Neutrophil (primary cell): Measurements from ENCODE around the gene FLT1.

Source experiments
- H3K27ac ChIP-seq: fragments of 200-600 bp; sonication (generic); 2 replicates; pipeline ENCODE4 v1.5.1; 2016; ENCODE audit warnings: mild to moderate bottlenecking, moderate library complexity
- H3K27me3 ChIP-seq: fragments of 200-600 bp; sonication (generic); 2 replicates; pipeline ENCODE4 v1.6.0; 2016; ENCODE audit warnings: mild to moderate bottlenecking
- H3K36me3 ChIP-seq: fragments of 200-600 bp; sonication (generic); 2 replicates; pipeline ENCODE4 v1.5.1; 2017
- H3K4me1 ChIP-seq, 2 experiments: fragments of 200-600 bp in 1 of 2; sonication (generic) in 1 of 2; 1 replicate in 1 of 2; 2 replicates in 1 of 2; pipeline versions ENCODE4 v1.5.1 to v1.6.1; 2013 to 2016; ENCODE audit warnings: low read depth in 1 of 2, low read length in 1 of 2, mild to moderate bottlenecking in 1 of 2, moderate library complexity in 1 of 2; ENCODE audit not compliant: control insufficient read depth in 1 of 2, insufficient read depth in 1 of 2
- H3K4me3 ChIP-seq, 2 experiments: fragments of 200-600 bp in 1 of 2; sonication (generic) in 1 of 2; 1 replicate in 1 of 2; 2 replicates in 1 of 2; pipeline ENCODE4 v1.5.1; 2013 to 2016; ENCODE audit warnings: low read depth in 1 of 2, low read length in 1 of 2, mild to moderate bottlenecking in 1 of 2, moderate library complexity in 1 of 2
- H3K9me3 ChIP-seq: fragments of 200-600 bp; sonication (generic); 2 replicates; pipeline ENCODE4 v1.5.1; 2016
- TF ChIP-seq, protein P1 (sequence below): fragments of 200-600 bp; sonication (generic); IDR thresholded peaks from 2 replicates; pipeline ENCODE4 v1.5.1; 2016; ENCODE audit warnings: antibody characterized with exemption

The FLT1 gene

DNA sequence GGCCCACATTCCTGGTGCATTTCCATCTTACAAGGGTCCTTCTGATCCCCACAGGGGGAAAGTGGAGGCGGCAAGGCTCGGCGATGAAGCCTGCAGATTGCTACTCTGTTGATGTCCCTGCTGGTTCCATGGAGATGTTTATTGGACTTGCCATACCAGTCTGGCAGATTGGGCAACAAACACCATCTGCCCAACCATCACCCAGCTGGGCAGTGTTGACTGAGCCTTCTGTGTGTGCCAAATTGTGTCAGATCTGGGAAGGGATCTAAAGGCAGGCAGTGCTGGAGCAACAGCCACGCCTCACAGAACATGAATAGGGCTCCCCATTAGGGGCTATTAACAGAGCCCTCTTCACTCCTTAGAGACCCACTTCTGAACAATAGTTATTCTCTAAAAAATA lies 35.0 kb downstream of the FLT1 start:
- H3K4me3 ChIP-seq = no peak overlapping the region
- no peaks in the 10 kb centered on the region for H3K4me1 ChIP-seq
- TF ChIP-seq, protein P1, sequence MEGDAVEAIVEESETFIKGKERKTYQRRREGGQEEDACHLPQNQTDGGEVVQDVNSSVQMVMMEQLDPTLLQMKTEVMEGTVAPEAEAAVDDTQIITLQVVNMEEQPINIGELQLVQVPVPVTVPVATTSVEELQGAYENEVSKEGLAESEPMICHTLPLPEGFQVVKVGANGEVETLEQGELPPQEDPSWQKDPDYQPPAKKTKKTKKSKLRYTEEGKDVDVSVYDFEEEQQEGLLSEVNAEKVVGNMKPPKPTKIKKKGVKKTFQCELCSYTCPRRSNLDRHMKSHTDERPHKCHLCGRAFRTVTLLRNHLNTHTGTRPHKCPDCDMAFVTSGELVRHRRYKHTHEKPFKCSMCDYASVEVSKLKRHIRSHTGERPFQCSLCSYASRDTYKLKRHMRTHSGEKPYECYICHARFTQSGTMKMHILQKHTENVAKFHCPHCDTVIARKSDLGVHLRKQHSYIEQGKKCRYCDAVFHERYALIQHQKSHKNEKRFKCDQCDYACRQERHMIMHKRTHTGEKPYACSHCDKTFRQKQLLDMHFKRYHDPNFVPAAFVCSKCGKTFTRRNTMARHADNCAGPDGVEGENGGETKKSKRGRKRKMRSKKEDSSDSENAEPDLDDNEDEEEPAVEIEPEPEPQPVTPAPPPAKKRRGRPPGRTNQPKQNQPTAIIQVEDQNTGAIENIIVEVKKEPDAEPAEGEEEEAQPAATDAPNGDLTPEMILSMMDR = no peak
- H3K27ac ChIP-seq = no peak overlapping the region
- H3K9me3 ChIP-seq = no peaks in the 10 kb centered on the region
- no peaks in the 10 kb centered on the region for H3K36me3 ChIP-seq
- peaks cover 46% of the 10 kb centered on the region for H3K27me3 ChIP-seq

GRCh38 chr13:28458608-28459007 lies 36.3 kb downstream of the FLT1 start:
- Histone ChIP-seq H3K9me3 (no peaks in the 10 kb centered on the region), H3K4me3 (no peak overlapping the region), H3K36me3 (no peaks in the 10 kb centered on the region), H3K27ac (no peak overlapping the region), H3K27me3 (peaks cover 41% of the 10 kb centered on the region), H3K4me1 (no peaks in the 10 kb centered on the region)
- TF ChIP-seq, protein P1 = no peak

- TF ChIP-seq, protein P1 = no peak
- H3K4me3 ChIP-seq = no peak overlapping the region
- no peaks in the 10 kb centered on the region for H3K36me3 ChIP-seq
- H3K9me3 ChIP-seq = no peaks in the 10 kb centered on the region
- H3K27ac ChIP-seq = no peak overlapping the region
- H3K27me3 ChIP-seq = peaks cover 35% of the 10 kb centered on the region
- no peaks in the 10 kb centered on the region for H3K4me1 ChIP-seq
These were observed 36.9 kb downstream of the FLT1 start for GRCh38 chr13:28458051-28458450.

DNA sequence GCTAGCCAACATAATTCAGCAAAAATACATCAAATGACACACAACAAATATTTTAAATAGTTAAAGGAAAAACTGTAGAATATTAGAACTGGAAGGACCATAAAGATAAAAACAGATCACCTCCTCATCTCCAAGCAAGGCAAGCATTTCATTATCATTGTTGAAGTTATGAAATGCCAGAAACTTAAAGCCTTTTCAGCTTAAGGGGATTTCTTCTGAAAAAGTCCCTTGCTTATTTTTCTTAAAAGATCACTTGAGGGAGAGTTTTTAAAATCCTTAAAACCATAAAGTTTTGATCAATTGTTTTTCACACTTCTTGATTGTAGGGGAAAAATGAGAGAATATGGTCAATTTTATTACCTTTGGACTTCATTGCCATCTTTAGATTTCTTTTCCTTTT lies 37.4 kb downstream of the FLT1 start:
- H3K4me3 ChIP-seq = no peak overlapping the region
- no peaks in the 10 kb centered on the region for H3K4me1 ChIP-seq
- H3K27me3 ChIP-seq = peaks cover 31% of the 10 kb centered on the region
- no peaks in the 10 kb centered on the region for H3K36me3 ChIP-seq
- TF ChIP-seq, protein P1 = no peak
- H3K27ac ChIP-seq = no peak overlapping the region
- H3K9me3 ChIP-seq = no peaks in the 10 kb centered on the region

DNA sequence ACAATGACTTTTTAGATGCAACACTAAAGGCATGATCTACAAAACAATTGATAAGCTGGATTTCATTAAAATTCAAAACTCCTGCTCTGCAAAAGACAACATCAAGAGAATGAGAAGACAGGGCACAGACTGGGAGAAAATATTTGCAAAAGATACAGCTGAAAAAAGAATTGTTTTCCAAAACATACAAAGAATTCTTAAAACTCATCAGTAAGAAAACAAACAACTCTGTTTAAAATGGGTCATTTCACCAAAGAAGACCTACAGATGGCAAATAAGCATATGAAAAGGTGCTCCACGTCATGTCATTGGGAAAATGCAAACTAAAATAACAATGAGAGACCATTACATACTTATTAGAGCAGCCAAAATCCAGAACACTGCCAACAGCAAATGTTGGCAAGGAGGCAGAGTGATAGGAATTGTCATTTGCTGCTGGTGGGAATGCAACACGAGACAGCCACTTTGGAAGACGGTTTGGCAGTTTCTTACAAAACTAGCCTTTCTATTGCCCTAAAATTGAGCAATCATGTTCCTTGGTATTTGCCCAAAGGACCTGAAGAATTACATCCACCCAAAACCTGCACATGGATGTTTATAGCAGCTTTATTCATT lies 39.2 kb downstream of the FLT1 start:
- TF ChIP-seq, protein P1 = no peak

More for the DNA sequence above, 39.2 kb downstream of the FLT1 start:
- no peaks in the 10 kb centered on the region for H3K4me1 ChIP-seq
- no peaks in the 10 kb centered on the region for H3K36me3 ChIP-seq
- H3K27me3 ChIP-seq = peaks cover 35% of the 10 kb centered on the region
- H3K27ac ChIP-seq = no peak overlapping the region
- H3K9me3 ChIP-seq = no peaks in the 10 kb centered on the region
- no peak overlapping the region for H3K4me3 ChIP-seq
